Skeletal muscle satellite cell (primary cell): ENCODE measurements around the gene YARS1. TPM values are rescaled to one million over a fixed set of nuclear protein-coding genes. Genes with fewer than 3 reads are reported as not detected.

ENCODE experiments used
- H3K27me3 ChIP-seq: 2 replicates; pipeline ENCODE4 v1.7.0; 2013; ENCODE audit warnings: low read length; ENCODE audit not compliant: control insufficient read depth, insufficient read depth
- H3K36me3 ChIP-seq: 2 replicates; pipeline ENCODE4 v1.7.0; 2013; ENCODE audit warnings: mild to moderate bottlenecking, control low read depth, low read length; ENCODE audit not compliant: insufficient read depth
- H3K4me1 ChIP-seq: 2 replicates; pipeline ENCODE4 v1.7.0; 2013; ENCODE audit warnings: low read length; ENCODE audit not compliant: control insufficient read depth, insufficient read depth
- H3K4me2 ChIP-seq: 2 replicates; pipeline ENCODE4 v1.7.0; 2013; ENCODE audit warnings: mild to moderate bottlenecking, low read length
- H3K4me3 ChIP-seq: 2 replicates; pipeline ENCODE4 v1.7.0; 2013; ENCODE audit warnings: low read length
- H3K9ac ChIP-seq: 2 replicates; pipeline ENCODE4 v1.7.0; 2013; ENCODE audit warnings: mild to moderate bottlenecking, low read depth, low read length, moderate library complexity
- H3K9me3 ChIP-seq: replicated peaks from 2 replicates; pipeline ENCODE4 v1.7.0; 2013; ENCODE audit warnings: mild to moderate bottlenecking, control low read depth, low read length
- total RNA-seq: library from RNA; depleted of rRNA; stranded (reverse); fragments of >200 nt; gene quantifications from 2 replicates; pipeline ENCODE4 v1.2.3, GENCODE V29; 2012; rRNA removed

The YARS1 gene
- total RNA-seq = 135 and 153 TPM in 2 replicates

DNA sequence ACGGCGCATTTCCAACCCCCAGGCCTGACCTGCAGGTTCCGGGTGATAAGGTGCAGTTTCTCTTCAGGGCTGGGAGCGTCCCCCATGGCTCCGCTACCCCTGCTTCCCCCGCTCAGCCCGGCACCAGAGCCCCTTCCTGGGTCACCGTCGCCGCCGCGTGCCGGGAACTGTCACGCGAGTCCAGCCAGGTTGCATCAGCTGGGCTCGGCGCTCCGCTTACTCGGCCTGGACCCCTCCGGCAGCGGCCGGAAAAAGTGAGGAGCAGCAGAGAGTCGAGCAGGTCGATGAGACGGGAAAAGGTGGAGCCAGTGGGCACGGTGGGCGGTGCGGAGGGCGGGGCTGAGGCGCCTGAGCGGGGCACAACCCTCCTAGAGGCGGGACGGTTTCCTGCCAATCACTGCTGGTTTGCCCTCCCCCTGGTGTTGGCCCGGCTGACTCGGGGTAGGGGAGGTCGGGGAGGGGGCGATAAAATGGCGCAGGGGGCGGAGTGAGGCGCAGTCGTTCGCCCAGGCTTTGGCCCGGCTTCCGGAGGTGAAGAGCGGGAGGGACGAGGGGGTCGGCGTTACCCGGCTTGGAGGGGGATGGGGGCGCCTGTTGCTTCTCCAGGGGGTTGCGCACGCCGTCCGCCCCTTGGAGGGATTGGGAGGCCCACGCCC is at the start of gene YARS1, which contains the start of gene S100PBP:
Gene YARS1 (minus strand): TSS at position 200 of the 656 bp plus-strand sequence. CDS start 114 bp downstream, at position 86.
Gene S100PBP (plus strand): TSS at position 495 of the 656 bp plus-strand sequence. CDS start 8,447 bp downstream, outside the sequence.
- H3K4me1 ChIP-seq = peaks cover 26% of the 10 kb centered on the region
- H3K4me2 ChIP-seq = peak within 1 kb of the TSS; percentile 95
- H3K9ac ChIP-seq = peak within 1 kb of the TSS; percentile 96
- peaks cover 3% of the 10 kb centered on the region for H3K36me3 ChIP-seq
- H3K9me3 ChIP-seq = no peaks in the 10 kb centered on the region
- peak within 1 kb of the TSS; percentile 95 for H3K4me3 ChIP-seq
- H3K27me3 ChIP-seq = no peaks in the 10 kb centered on the region

- Histone ChIP-seq H3K4me1 (peaks cover 10% of the 10 kb centered on the region), H3K27me3 (peaks cover 3% of the 10 kb centered on the region), H3K4me3 (no peak overlapping the region), H3K9me3 (no peaks in the 10 kb centered on the region), H3K9ac (no peak overlapping the region), H3K4me2 (no peak overlapping the region), H3K36me3 (peaks cover 4% of the 10 kb centered on the region)
Measured at GRCh38 chr1:32865639-32866405, 48.7 kb upstream of the YARS1 start.

DNA sequence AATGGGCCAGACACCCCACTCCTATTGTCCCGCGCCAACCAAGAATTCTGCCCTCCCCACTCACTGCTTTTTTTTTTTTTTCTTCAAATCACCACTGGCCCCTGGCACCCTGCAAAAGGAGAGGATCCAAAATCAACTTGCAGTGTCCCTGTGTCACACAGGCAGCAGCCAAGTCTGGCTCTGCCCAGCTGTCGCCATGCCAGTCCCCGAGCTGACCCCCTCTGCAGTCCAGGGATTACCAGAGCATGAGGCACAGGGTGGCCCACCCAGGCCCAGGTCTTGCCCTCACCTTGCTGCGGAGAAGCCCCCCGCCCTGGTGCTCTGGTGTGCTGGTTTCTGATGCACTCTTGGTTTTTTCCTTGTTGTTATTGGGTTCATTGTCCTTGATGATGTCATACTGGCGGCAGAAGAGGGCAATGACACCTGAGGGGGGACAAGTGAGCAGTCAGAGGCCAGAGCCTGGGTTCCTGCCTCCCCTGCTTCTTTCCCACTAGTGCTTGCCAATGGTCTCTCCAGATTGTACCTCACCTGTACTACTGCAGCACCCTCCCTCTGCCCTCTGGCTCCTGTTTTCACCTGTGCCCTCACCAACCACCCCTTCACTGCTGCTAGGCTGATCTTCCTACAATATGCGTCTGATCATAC is 47.3 kb upstream of the YARS1 start:
- H3K4me1 ChIP-seq = peaks cover 5% of the 10 kb centered on the region
- no peak overlapping the region for H3K9ac ChIP-seq
- H3K4me2 ChIP-seq = no peak overlapping the region
- H3K9me3 ChIP-seq = no peaks in the 10 kb centered on the region
- H3K27me3 ChIP-seq = no peaks in the 10 kb centered on the region
- H3K4me3 ChIP-seq = no peak overlapping the region
- H3K36me3 ChIP-seq = peaks cover 6% of the 10 kb centered on the region

DNA sequence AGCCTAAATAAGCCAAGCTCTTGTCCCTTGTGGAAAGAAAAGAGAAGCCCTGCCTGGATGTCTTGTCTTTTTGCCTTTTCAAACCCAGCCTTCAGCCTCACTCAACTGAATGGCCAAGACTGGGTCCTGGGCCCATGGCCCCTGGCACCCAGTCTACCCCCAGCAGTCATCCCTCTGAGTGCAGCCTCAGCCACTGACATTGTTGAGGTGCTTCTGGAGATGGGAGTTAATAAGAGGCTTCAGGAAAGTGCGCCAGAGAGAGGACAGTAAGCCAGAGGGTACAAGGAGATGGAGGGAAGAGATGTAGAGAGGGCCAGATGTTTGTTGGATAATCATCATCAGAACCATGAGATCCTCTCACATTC is 46.7 kb upstream of the YARS1 start:
- Histone ChIP-seq H3K4me1 (peaks cover 5% of the 10 kb centered on the region), H3K4me3 (no peak overlapping the region), H3K27me3 (no peaks in the 10 kb centered on the region), H3K4me2 (no peak overlapping the region), H3K9ac (no peak overlapping the region), H3K9me3 (no peaks in the 10 kb centered on the region), H3K36me3 (peaks cover 10% of the 10 kb centered on the region)

GRCh38 chr1:32863218-32863880 is 46.2 kb upstream of the YARS1 start:
- Histone ChIP-seq H3K4me2 (no peak overlapping the region), H3K27me3 (no peaks in the 10 kb centered on the region), H3K4me3 (no peak overlapping the region), H3K9me3 (no peaks in the 10 kb centered on the region), H3K9ac (no peak overlapping the region), H3K36me3 (peaks cover 10% of the 10 kb centered on the region), H3K4me1 (peaks cover 5% of the 10 kb centered on the region)

GRCh38 chr1:32861904-32862695 is 44.9 kb upstream of the YARS1 start:
- Histone ChIP-seq H3K9ac (no peak overlapping the region), H3K36me3 (peaks cover 10% of the 10 kb centered on the region), H3K4me1 (peaks cover 5% of the 10 kb centered on the region)

GRCh38 chr1:32860566-32860965 is 43.4 kb upstream of the YARS1 start:
- H3K4me3 ChIP-seq = no peak overlapping the region
- no peaks in the 10 kb centered on the region for H3K9me3 ChIP-seq
- no peaks in the 10 kb centered on the region for H3K27me3 ChIP-seq
- no peak overlapping the region for H3K4me2 ChIP-seq
- H3K36me3 ChIP-seq = peaks cover 19% of the 10 kb centered on the region
- peaks cover 5% of the 10 kb centered on the region for H3K4me1 ChIP-seq
- no peak overlapping the region for H3K9ac ChIP-seq

More at GRCh38 chr1:32861904-32862695, 44.9 kb upstream of the YARS1 start:
- no peak overlapping the region for H3K4me3 ChIP-seq
- no peaks in the 10 kb centered on the region for H3K9me3 ChIP-seq
- H3K27me3 ChIP-seq = no peaks in the 10 kb centered on the region
- H3K4me2 ChIP-seq = no peak overlapping the region

DNA sequence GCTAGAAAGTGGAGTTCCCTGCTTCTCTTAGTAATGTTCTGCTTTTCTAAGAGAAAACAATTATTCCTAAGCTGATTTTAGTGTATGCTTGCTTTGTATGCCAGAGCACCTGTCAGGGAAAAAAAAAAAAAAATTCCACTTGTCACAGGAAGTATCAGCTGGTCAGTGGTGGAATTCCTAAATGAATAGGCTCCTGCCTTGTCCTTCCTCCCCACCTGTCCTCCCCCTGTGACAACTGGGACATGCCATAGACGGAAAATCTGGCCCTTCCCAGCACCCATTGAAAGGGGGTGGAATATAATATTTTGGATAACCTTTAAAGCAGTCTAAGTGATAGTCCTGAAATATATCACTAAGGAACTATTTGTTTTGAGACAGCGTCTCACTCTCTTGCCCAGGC is 42.8 kb upstream of the YARS1 start:
- H3K4me1 ChIP-seq = peaks cover 5% of the 10 kb centered on the region
- no peak overlapping the region for H3K4me3 ChIP-seq
- H3K4me2 ChIP-seq = no peak overlapping the region
- no peaks in the 10 kb centered on the region for H3K9me3 ChIP-seq
- peaks cover 19% of the 10 kb centered on the region for H3K36me3 ChIP-seq
- no peaks in the 10 kb centered on the region for H3K27me3 ChIP-seq
- H3K9ac ChIP-seq = no peak overlapping the region

DNA sequence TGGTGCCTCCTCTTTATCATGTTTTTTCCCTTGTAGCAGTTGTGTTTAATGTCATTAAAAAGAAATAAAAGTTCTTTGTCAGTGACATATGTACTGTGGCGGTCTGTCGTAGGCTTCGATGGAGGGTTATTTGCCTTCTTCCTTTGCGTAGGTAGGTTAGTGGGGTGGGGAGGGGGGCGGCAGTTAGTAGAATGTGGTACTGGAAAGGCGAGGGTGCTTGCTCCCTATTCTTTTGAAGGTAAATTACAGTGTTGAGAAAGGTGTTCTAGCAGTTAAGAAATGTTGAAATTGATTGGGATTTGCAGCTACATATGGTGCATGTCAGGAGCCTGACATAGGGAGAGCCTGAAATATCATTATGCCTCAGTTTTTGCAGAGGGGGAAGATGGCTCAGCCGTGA is 41.6 kb upstream of the YARS1 start:
- no peak overlapping the region for H3K9ac ChIP-seq
- H3K36me3 ChIP-seq = peaks cover 29% of the 10 kb centered on the region

DNA sequence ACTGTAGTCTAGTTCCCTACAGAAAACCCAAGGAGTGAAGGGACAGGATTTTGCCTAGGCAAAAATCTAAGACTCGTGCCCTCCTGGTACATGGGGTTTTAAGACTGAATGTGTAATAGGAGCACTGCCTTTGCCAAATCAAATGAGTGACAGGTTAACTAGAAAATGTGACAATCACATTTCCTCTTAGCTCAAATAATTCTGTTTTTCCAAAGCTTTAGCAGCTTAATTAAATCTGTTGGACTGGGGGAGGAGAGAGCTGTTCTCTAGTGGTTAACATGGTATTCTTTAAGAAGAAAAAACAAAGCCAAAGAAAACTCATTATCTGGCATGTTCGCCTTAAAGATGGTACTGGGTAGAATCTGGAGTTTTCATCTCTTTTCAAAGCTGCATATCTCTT is 41.0 kb upstream of the YARS1 start:
- Histone ChIP-seq H3K9me3 (no peaks in the 10 kb centered on the region), H3K4me1 (peaks cover 5% of the 10 kb centered on the region), H3K36me3 (peaks cover 27% of the 10 kb centered on the region), H3K9ac (no peak overlapping the region), H3K4me3 (no peak overlapping the region), H3K4me2 (no peak overlapping the region), H3K27me3 (no peaks in the 10 kb centered on the region)

More for the DNA sequence above, 41.6 kb upstream of the YARS1 start:
- Histone ChIP-seq H3K4me2 (no peak overlapping the region), H3K27me3 (no peaks in the 10 kb centered on the region), H3K4me3 (no peak overlapping the region), H3K4me1 (peaks cover 5% of the 10 kb centered on the region), H3K9me3 (no peaks in the 10 kb centered on the region)
